Stimulated activated CD8-positive, alpha-beta memory T cell treated with anti-CD3 and anti-CD28 coated beads, Interleukin-7, amount 100 ng/mL, for 24 hours (primary cell): ENCODE data around the gene RLN2.

Source experiments
- DNase-seq: peaks from one replicate; pipeline ENCODE4 v3.0.0-alpha.2; 2020; ENCODE audit warnings: low read depth

The RLN2 gene

GRCh38 chr9:5269249-5269715 is 35.2 kb downstream of the RLN2 start:
- no peak for DNase-seq

DNA sequence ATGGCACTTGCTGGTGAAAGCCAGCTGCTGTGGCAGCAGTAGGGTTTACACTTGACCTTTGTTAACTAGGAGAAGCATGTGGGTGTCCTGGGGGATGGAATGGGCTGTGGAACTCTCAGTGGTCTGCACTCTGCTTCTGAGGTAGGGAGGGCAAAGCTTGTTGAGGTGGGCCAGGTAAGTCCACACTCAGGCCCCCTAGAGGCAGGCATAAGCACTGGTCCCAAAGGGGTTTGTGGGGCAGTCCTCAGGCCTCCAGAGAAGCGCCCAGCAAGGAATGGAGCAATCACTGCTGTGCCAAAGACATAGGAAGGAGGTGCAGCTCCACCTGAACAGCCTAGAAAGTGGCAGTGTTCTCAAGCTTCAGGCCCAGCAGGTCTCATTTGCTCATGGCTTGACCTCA is 38.6 kb downstream of the RLN2 start:
- no peak for DNase-seq

GRCh38 chr9:5264219-5264595 is 40.3 kb downstream of the RLN2 start:
- no peak for DNase-seq

GRCh38 chr9:5263351-5264218 is 40.9 kb downstream of the RLN2 start:
- no peak for DNase-seq
